ENCODE results near the gene MGRN1.

MGRN1 gene

DNA sequence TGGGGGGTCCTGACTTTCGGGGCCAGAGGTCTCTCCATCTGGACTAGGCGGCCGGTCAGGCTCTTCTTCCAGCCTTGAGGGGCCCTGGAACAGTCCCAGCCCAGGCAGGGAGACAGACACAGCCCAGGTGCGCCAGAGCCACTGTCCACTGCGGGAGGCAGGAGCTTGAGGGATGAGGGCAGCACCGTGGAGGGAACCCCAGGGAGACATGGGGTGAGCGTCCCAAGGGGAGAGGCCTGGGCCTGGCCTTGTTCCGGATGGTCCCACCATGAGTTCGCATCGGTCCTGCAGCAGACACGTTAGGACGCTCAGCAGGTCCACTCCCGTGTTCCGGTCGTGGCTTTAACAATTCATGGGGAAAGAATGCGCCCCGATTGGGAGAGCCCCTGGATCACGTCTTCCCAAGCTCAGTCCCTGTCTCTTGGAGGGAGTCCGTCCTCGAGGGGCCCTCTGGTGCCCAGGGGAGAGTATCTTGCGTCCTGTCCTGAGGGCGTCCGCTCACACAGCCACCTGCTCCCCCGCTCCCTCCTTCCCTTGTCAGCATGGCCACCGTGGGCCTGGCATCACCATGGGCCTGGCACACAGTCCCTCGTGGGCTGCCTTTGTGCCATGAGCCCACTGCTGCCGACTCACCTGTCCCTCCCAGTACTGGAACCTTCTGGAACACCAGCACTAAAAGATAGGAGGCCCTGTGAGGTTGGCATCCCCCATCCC, 62.0 kb downstream of the MGRN1 start:
- no peak for DNase-seq (ENCODE audit: low read depth, low spot score)

- no peak for DNase-seq (ENCODE audit: low read depth, low spot score)
Observed at GRCh38 chr16:4687416-4687815, 62.8 kb downstream of the MGRN1 start.

DNA sequence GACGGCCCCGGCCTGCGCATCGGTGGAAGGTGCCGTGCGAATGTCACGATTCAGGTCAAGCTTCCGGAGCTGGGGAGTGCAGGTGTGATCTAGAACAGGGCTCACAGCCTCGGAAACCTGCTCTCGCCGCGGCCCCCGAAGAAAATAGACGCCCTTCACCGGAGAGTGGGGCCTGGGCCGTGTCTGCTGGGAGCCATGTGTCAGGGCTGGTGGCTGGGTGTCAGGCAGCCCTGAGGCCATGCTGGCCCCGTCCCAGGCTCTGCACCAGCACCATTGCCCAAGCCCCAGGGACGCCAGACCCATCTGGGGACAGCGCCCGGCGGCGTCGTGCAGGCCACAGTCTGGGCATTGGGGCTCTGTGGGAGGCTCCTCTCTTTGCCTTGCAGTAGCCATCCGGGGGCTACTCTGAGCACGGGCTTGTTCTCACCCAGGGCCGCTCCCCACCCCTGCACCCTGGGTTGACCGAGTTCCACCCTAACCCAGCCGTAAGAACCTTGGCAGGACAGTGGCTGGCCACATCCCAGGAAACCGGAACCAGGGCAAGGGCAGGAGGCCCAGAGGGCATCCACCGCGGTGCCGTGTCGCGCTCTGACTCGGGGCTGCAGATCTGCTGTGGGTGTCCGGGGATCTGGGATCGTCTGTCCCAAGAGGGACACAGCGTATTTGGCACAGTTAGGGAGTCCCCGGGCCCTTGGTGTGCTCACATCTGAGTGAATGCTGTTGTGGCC, 63.5 kb downstream of the MGRN1 start:
- no peak for DNase-seq (ENCODE audit: low read depth, low spot score)

DNA sequence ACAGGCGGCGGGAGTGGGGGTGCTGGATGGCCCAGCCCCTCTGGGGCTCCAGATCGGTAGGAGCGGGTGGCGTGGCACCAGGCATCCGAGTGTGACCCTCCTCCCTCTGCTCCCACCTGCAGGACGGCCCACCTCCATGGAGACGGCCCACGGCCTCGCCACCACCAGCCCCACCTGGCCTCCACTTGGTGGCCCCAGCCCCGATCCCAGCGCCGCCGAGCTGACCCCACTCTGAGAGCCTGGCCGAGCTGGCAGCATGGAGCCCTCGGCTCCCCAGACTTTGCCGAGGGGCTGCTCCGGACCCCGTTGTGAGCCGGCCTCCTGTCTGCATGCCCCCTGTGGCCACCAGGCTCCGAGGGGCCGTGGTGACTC, 64.0 kb downstream of the MGRN1 start:
- no peak for DNase-seq (ENCODE audit: low read depth, low spot score)

- DNase-seq (ENCODE audit: low read depth, low spot score), result no peak
Observed at GRCh38 chr16:4689091-4689671, 64.6 kb downstream of the MGRN1 start.

DNA sequence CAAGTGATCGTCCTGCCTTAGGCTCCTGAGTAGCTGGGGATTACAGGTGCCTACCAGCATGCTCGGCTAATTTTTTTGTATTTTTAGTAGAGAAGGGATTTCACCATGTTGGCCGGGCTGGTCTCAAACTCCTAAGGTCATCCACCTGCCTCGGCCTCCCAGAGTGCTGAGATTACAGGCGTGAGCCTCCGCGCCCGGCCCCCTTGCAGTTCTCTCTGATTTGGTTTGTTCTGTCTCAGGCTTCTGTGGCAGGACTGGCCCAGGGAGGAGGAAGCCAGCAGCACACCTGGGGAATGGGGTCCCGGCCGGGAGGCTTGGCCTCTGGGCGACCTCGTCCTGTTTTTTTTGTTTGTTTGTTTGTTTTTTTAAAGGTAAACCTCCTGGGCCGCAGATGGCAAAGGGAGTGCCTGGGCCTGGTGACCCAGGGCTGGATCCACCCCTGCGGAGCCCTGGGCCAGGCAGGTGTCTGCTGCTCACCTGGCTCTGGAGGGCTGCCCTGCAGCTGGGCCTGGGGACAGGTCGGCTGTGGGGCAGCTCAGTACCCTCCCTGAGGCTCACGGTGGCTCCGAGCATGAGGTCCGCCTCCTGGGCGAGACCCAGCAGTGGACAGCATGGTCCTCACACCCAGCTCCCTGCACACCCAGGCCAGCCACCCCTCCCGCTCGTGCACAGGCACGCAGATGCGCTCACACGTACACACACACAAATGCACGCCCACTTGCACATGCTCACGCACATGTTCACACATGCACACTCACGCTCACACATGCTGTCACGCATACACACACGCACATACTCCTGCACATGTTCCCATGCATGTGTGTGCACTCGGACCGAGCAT, 65.5 kb downstream of the MGRN1 start:
- no peak for DNase-seq (ENCODE audit: low read depth, low spot score)

DNA sequence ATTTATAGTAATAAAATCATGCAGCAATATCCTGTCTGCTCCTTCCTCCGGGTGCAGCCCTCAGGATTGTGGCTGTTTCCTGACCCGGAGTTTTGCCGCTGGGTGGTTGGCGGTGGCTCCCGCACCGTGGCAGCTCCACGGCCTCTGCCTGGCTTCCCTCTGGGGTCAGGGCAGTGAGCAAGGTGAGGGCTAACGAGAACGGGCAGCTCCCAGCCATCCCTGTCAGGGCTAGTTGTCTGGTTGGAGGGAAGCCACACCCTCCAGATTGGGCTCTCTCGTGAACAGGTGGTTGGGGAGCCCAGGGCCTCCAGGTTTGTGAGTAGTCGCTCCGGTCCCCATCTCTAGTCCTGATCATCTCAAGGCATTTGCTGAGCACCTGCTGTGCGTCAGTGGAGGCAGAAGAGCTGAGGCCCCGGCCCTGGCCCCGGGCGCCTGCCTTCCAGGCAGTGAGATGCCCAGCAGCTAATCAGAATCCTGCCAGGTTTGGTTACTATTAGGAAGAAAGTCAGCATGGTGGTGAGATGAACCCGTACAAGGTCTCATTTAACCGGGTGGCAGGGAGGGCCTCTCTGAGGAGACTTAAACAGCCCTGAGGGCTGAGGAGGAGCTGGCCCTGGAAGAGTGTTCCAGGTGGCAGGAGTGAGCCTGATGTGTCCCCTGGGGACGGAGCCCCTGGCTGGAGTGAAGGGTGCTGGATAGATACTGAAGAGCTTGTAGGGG, 66.5 kb downstream of the MGRN1 start:
- no peak for DNase-seq (ENCODE audit: low read depth, low spot score)

GRCh38 chr16:4691666-4692412, 67.2 kb downstream of the MGRN1 start:
- no peak for DNase-seq (ENCODE audit: low read depth, low spot score)

- DNase-seq (ENCODE audit: low read depth, low spot score), result no peak
Observed at GRCh38 chr16:4692460-4693295, 68.1 kb downstream of the MGRN1 start.

DNA sequence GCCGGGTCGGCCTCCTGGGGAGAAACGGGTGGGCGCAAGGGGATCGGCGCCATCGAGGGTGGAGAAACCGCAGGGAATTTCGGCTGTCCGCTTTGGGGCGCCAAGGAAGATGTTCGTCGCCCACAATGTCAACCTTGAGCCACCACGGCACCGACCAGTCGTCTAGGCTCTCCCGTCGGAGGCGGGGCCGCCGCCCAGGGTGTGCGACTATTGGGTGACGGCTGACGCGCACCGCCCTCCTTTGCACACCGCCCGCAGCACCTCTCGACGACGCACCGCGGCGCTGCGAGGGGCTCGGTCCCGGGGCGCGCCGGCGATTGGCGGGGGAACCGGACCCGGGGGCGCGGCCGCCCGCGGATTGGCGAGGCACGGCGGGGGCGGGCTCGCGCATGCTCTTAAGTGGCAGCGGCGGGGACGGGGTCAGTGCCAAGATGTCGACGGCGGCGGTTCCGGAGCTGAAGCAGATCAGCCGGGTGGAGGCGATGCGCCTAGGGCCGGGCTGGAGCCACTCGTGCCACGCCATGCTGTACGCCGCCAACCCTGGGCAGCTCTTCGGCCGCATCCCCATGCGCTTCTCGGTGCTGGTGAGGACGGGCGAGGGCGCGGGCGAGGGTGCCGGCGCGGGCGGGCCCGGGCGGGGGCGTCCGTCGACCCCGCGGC, 68.8 kb downstream of the MGRN1 start, which contains the start of gene NUDT16L1:
TSS of gene NUDT16L1 (plus strand) at position 267 of the 660 bp plus-strand sequence. CDS start at position 432, 165 bp downstream.
- peak; percentile 99 for DNase-seq (ENCODE audit: low read depth, low spot score)

DNA sequence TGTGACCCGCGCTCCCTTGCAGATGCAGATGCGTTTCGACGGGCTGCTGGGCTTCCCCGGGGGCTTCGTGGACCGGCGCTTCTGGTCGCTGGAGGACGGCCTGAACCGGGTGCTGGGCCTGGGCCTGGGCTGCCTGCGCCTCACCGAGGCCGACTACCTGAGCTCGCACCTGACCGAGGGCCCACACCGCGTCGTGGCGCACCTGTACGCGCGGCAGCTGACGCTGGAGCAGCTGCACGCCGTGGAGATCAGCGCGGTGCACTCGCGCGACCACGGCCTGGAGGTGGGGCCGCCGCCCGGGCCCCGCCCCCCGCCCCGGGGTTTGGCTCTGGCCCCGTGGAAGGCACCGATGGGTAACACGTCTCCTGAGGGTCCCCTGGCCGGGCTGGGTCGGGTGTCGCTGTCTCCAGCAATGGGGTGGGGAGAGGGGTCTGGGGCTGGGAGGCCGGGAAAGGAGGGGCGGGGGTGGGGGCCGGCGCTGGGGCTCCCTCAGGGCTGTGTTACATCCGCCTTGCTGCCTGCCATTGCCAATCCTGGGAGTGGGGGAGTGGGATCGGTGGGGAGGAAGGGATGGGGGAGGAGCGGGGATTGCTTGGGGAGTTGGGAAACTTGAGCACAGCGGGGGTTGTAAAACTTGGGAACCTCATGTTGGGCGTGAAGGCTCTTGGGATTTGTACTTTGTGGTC, 69.5 kb downstream of the MGRN1 start:
- peak; percentile 65 for DNase-seq (ENCODE audit: low read depth, low spot score)

DNA sequence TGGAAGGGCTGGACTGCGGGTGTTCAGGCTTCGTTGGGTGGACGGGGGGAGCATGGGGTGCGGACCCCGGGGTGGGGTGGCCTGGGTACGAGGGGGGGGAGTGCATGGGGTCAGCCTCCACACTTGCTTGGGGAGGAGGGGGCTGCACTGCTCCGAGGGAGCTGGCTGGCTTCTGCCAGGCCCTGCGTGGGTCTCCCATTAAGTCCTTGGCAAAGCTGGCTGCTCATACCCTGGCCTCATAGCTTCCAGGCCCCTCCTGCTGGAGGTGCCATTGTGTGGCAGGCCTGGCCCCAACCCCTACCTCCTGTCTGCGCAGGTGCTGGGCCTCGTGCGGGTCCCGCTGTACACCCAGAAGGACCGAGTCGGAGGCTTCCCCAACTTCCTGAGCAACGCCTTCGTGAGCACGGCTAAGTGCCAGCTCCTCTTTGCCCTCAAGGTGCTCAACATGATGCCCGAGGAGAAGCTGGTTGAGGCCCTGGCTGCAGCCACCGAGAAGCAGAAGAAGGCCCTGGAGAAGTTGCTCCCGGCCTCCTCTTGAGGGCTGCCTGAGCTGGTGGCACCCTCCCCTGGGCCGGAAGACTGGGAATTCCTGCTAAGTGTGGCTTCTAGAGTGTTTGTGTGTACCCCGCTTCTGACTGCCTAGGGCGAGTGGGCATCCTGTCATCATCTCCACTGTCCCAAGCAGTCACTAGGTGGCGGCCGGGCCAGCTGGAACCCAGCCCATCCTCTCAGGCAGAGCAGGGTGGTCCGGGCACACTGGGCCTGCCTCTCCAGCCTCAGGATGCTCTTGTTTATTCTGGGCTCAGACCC, 70.2 kb downstream of the MGRN1 start:
- DNase-seq (ENCODE audit: low read depth, low spot score), result peak; percentile 27

- no peak for DNase-seq (ENCODE audit: low read depth, low spot score)
Observed at GRCh38 chr16:4695473-4696171, 71.0 kb downstream of the MGRN1 start.

- DNase-seq (ENCODE audit: low read depth, low spot score), result no peak
Observed at GRCh38 chr16:4696172-4696904, 71.7 kb downstream of the MGRN1 start.

- DNase-seq (ENCODE audit: low read depth, low spot score), result no peak
Observed at GRCh38 chr16:4696905-4697847, 72.5 kb downstream of the MGRN1 start.
